ENCODE results near the gene PIK3R2. TPM values are rescaled to one million over a fixed set of nuclear protein-coding genes. Genes with fewer than 3 reads are reported as not detected.

PIK3R2 gene
- total and polyA plus RNA-seq, 2 experiments from 2014 or later = 1.5 to 29.2 TPM

DNA sequence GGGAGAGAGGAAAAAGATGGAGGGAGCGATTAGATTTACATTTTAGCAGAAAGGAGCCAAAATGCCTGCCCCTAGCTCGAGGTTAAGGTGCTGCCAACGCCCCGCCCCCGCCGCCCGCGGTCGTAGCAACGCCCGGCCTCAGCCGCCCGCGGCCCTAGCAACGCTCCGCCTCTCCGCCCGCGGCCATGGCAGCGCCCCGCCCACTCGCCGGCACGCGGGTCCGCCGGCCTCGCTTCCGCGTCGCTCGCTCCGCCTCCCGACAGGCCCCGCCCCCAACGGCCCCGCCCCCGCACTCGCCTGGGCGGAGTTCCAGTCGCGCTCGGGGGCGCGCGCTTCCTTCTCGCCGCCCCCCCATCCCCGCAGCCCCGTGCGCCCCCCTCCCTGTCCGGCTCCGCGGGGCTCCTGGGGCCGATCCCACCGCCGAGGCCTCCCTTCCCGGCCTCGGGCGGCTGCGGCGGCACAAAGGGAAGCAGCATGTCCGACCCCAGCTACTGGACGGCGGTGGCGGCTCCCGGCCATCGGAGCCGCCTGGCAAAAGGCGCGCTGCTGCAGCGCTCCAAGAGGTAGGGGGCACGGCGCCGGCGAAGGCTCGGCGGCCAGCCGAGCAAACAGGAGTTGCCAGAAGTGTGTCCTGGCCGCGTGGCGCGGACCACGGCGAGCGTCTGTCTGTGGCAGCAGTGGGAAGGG, 35.1 kb upstream of the PIK3R2 start:
- no peaks in the 10 kb centered on the region; the same call in 1 of the 2 replicates for H3K79me2 ChIP-seq (ENCODE audit: insufficient read depth)
- no peak overlapping the region for H3K27ac ChIP-seq
- no peaks in the 10 kb centered on the region for H3K9me3 ChIP-seq (ENCODE audit: low read depth)
- peak overlapping the region; percentile 79 for H3K9ac ChIP-seq
- no peak for TF ChIP-seq EZH2 (IDR thresholded peaks at IDR 0.05; ENCODE audit: insufficient read depth, poor library complexity, severe bottlenecking)
- no peak for TF ChIP-seq EZH2phosphoT487 (IDR thresholded peaks at IDR 0.05; ENCODE audit: insufficient read depth, low read depth)
- H3K4me1 ChIP-seq (ENCODE audit: insufficient read depth) = 0 out of 2 replicates have a peak, but pooled peaks cover 4% of the 10 kb centered on the region
- H3K4me3 ChIP-seq = peak overlapping the region; percentile 83
- no peaks in the 10 kb centered on the region for H4K20me1 ChIP-seq (ENCODE audit: insufficient read depth)
- in situ Hi-C loops (cut with MboI) = no loop called here
- H3K27me3 ChIP-seq (replicated peaks; ENCODE audit: insufficient read depth) = no peaks in the 10 kb centered on the region
- peak; percentile 95 for DNase-seq
- 1% methylated on average over 31 to 71 of the region's 86 CpGs for WGBS, 2 experiments (ENCODE audit: low coverage in 1 of 2, low lambda C conversion rate in 2 of 2, missing lambda C conversion rate in 2 of 2)
- no peaks in the 10 kb centered on the region for H3K36me3 ChIP-seq (ENCODE audit: low read depth)
- 0 out of 2 replicates have a peak, but pooled peaks cover 6% of the 10 kb centered on the region for H3F3A ChIP-seq (ENCODE audit: insufficient read depth)
- peak overlapping the region; percentile 84 for H2AFZ ChIP-seq
- no peaks in the 10 kb centered on the region for H3K9me2 ChIP-seq (ENCODE audit: insufficient read depth)
- H3K4me2 ChIP-seq (ENCODE audit: unreplicated experiment) = peak overlapping the region; percentile 77

DNA sequence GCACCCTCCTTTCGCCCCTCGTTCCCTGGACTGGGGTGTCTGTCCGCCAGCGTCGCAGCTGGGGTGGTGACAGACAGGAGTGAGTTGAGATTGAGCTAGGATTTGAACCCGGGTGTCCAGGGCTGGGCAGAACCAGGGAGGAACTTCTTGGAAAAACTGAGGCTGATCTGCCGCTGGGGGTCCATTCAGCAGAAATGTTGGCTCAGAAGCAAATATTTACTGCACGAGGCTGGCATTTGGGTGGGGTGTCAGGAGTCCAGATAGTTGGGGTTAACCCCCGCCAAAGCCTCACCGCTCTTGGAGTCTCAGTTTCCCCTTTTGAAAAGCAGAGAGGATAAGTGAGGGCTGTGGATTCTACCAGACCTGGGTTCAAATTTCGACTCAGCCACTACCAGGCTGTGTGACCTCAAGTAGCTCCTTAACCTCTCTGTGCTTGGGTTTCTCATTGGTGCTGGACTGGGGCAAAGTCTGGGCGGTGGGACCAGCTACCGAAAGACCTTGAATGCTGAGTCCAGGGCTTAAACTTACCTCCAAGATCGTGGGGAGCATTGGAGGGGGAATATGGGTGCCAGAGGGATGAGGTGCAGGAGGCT, 34.4 kb upstream of the PIK3R2 start:
- TF ChIP-seq EZH2 (IDR thresholded peaks at IDR 0.05; ENCODE audit: insufficient read depth, poor library complexity, severe bottlenecking) = no peak
- no peak for TF ChIP-seq EZH2phosphoT487 (IDR thresholded peaks at IDR 0.05; ENCODE audit: insufficient read depth, low read depth)
- peak overlapping the region; percentile 84 for H2AFZ ChIP-seq
- peak overlapping the region; percentile 77 for H3K4me2 ChIP-seq (ENCODE audit: unreplicated experiment)
- no peaks in the 10 kb centered on the region for H3K27me3 ChIP-seq (replicated peaks; ENCODE audit: insufficient read depth)
- 0 out of 2 replicates have a peak, but pooled peaks cover 4% of the 10 kb centered on the region for H3K4me1 ChIP-seq (ENCODE audit: insufficient read depth)
- DNase-seq = no peak
- no peaks in the 10 kb centered on the region for H3K9me3 ChIP-seq (ENCODE audit: low read depth)
- peak overlapping the region; percentile 83 for H3K4me3 ChIP-seq
- no peak overlapping the region for H3K27ac ChIP-seq
- H3F3A ChIP-seq (ENCODE audit: insufficient read depth) = 0 out of 2 replicates have a peak, but pooled peaks cover 6% of the 10 kb centered on the region
- no peaks in the 10 kb centered on the region for H3K9me2 ChIP-seq (ENCODE audit: insufficient read depth)
- no peaks in the 10 kb centered on the region for H3K36me3 ChIP-seq (ENCODE audit: low read depth)
- peak overlapping the region; percentile 79 for H3K9ac ChIP-seq
- 33 to 35% methylated on average over 14 of the region's 14 CpGs for WGBS, 2 experiments (ENCODE audit: low coverage in 1 of 2, low lambda C conversion rate in 2 of 2, missing lambda C conversion rate in 2 of 2)
- H3K79me2 ChIP-seq (ENCODE audit: insufficient read depth) = no peaks in the 10 kb centered on the region; the same call in 1 of the 2 replicates
- in situ Hi-C loops (cut with MboI) = no loop called here
- no peaks in the 10 kb centered on the region for H4K20me1 ChIP-seq (ENCODE audit: insufficient read depth)

- Histone ChIP-seq H3K9me2 (ENCODE audit: insufficient read depth) (no peaks in the 10 kb centered on the region), H4K20me1 (ENCODE audit: insufficient read depth) (no peaks in the 10 kb centered on the region), H3K9ac (peak overlapping the region; percentile 79; the same call in 1 of the 2 replicates), H3K4me2 (ENCODE audit: unreplicated experiment) (peak overlapping the region; percentile 77), H2AFZ (no peak overlapping the region), H3K27ac (no peak overlapping the region), H3K4me1 (ENCODE audit: insufficient read depth) (0 out of 2 replicates have a peak, but pooled peaks cover 4% of the 10 kb centered on the region), H3K27me3 (replicated peaks; ENCODE audit: insufficient read depth) (no peaks in the 10 kb centered on the region), H3F3A (ENCODE audit: insufficient read depth) (0 out of 2 replicates have a peak, but pooled peaks cover 6% of the 10 kb centered on the region), H3K4me3 (peak overlapping the region; percentile 83; the same call in 1 of the 2 replicates), H3K79me2 (ENCODE audit: insufficient read depth) (no peaks in the 10 kb centered on the region; the same call in 1 of the 2 replicates), H3K9me3 (ENCODE audit: low read depth) (no peaks in the 10 kb centered on the region), H3K36me3 (ENCODE audit: low read depth) (no peaks in the 10 kb centered on the region)
- TF ChIP-seq EZH2phosphoT487 (IDR thresholded peaks at IDR 0.05; ENCODE audit: insufficient read depth, low read depth) (no peak), EZH2 (IDR thresholded peaks at IDR 0.05; ENCODE audit: insufficient read depth, poor library complexity, severe bottlenecking) (no peak)
- WGBS, 2 experiments (ENCODE audit: low coverage in 1 of 2, low lambda C conversion rate in 2 of 2, missing lambda C conversion rate in 2 of 2) = 42% methylated on average over 13 of the region's 13 CpGs
- DNase-seq = peak; percentile 41
- in situ Hi-C loops (cut with MboI) = no loop called here
Observed at GRCh38 chr19:18119013-18119716, 33.8 kb upstream of the PIK3R2 start.

- DNase-seq = no peak
- in situ Hi-C loops (cut with MboI) = no loop called here
- Histone ChIP-seq H3K4me3 (no peak overlapping the region), H3K9ac (no peak overlapping the region), H3K9me2 (ENCODE audit: insufficient read depth) (no peaks in the 10 kb centered on the region), H3K27me3 (replicated peaks; ENCODE audit: insufficient read depth) (no peaks in the 10 kb centered on the region), H3K36me3 (ENCODE audit: low read depth) (no peaks in the 10 kb centered on the region), H3K9me3 (ENCODE audit: low read depth) (no peaks in the 10 kb centered on the region), H3K4me1 (ENCODE audit: insufficient read depth) (0 out of 2 replicates have a peak, but pooled peaks cover 4% of the 10 kb centered on the region), H2AFZ (no peak overlapping the region), H3K79me2 (ENCODE audit: insufficient read depth) (no peaks in the 10 kb centered on the region; the same call in 1 of the 2 replicates), H3K27ac (no peak overlapping the region), H3K4me2 (ENCODE audit: unreplicated experiment) (no peak overlapping the region), H3F3A (ENCODE audit: insufficient read depth) (0 out of 2 replicates have a peak, but pooled peaks cover 6% of the 10 kb centered on the region), H4K20me1 (ENCODE audit: insufficient read depth) (no peaks in the 10 kb centered on the region)
- no peak for TF ChIP-seq EZH2 (IDR thresholded peaks at IDR 0.05; ENCODE audit: insufficient read depth, poor library complexity, severe bottlenecking)
- TF ChIP-seq EZH2phosphoT487 (IDR thresholded peaks at IDR 0.05; ENCODE audit: insufficient read depth, low read depth) = no peak
- 85 to 88% methylated on average over 14 of the region's 14 CpGs for WGBS, 2 experiments (ENCODE audit: low coverage in 1 of 2, low lambda C conversion rate in 2 of 2, missing lambda C conversion rate in 2 of 2)
Observed at GRCh38 chr19:18119717-18120105, 33.3 kb upstream of the PIK3R2 start.
